K562 (cell line): ENCODE data around the gene ZNF451. TPM values are rescaled to one million over a fixed set of nuclear protein-coding genes. Genes with fewer than 3 reads are reported as not detected.
A peak's percentile ranks its signal among the peaks of the same experiment; 100 is the strongest.

ENCODE experiments used
- ATAC-seq: fragments of 200-7000 bp; cut with Tn5 transposase; 3 replicates; pipeline ENCODE4 v1.9.1; 2020; ENCODE audit warnings: moderate library complexity
- BruUV-seq: library from RNA; stranded (reverse); fragments of 400-500 nt; replicated peaks from 2 replicates; lab custom pipeline; 2021; lab: Mats Ljungman, UMichigan
- CTCF ChIA-PET: fragments of 300-600 bp; formaldehyde crosslinking; extraction: SDS; loops from one replicate; lab custom pipeline; 2021; ENCODE audit warnings: low intra/inter-chr PET ratio; lab: Yijun Ruan, JAX
- POLR2A ChIA-PET: fragments of 300-600, 350-650 bp; sonication (Branson Sonifier 250); formaldehyde crosslinking; extraction: SDS; loops from one replicate; lab custom pipeline; 2021; ENCODE audit warnings: antibody characterized with exemption, inconsistent platforms; lab: Yijun Ruan, JAX
- DNase-seq, 4 experiments: peaks; one replicate each; pipeline versions ENCODE4 v3.0.0 to v3.0.0-alpha.2; 2011 to 2018; ENCODE audit warnings: low spot score in 3 of 4, mixed read lengths in 3 of 4; ENCODE audit errors: extremely low read depth in 1 of 4
- FAIRE-seq: peaks from 2 replicates; lab custom pipeline; 2011; peaks lifted over from hg19 to GRCh38; lab: Jason Lieb, UNC
- H2AFZ ChIP-seq: 2 replicates; pipeline ENCODE4 v1.6.0; 2011; ENCODE audit warnings: low read depth, low read length, control low read depth, inconsistent platforms
- H3K27ac ChIP-seq: fragments of 200-600 bp; 3 replicates; pipeline ENCODE4 v1.8.0; 2011; ENCODE audit warnings: low read depth, mild to moderate bottlenecking, control low read depth, inconsistent platforms, low read length, moderate library complexity, mixed read lengths; ENCODE audit errors: extremely low read depth
- H3K27me3 ChIP-seq, 2 experiments: fragments of 300-600 bp in 1 of 2; 2 replicates in 1 of 2; 3 replicates in 1 of 2; pipeline versions ENCODE4 v1.6.0 to v1.8.0; 2011; ENCODE audit warnings: inconsistent platforms in 2 of 2, low read length in 2 of 2, mild to moderate bottlenecking in 1 of 2, mixed read lengths in 1 of 2, moderate library complexity in 1 of 2; ENCODE audit not compliant: control insufficient read depth in 2 of 2, insufficient read depth in 2 of 2
- H3K36me3 ChIP-seq: fragments of 300-600 bp; 3 replicates; pipeline ENCODE4 v1.8.0; 2011; ENCODE audit warnings: mild to moderate bottlenecking, low read length, inconsistent platforms; ENCODE audit not compliant: control insufficient read depth, insufficient read depth
- H3K4me1 ChIP-seq, 2 experiments: fragments of 200-600 bp in 1 of 2; replicated peaks in 1 of 2; 2 replicates in 1 of 2; 3 replicates in 1 of 2; pipeline versions ENCODE4 v1.5.1 to v1.8.0; 2011; ENCODE audit warnings: inconsistent platforms in 2 of 2, low read length in 2 of 2, mild to moderate bottlenecking in 1 of 2, mixed read lengths in 1 of 2, moderate library complexity in 1 of 2; ENCODE audit not compliant: control insufficient read depth in 2 of 2, insufficient read depth in 2 of 2
- H3K4me2 ChIP-seq: 2 replicates; pipeline ENCODE4 v1.6.1; 2011; ENCODE audit warnings: low read length, control low read depth, inconsistent platforms, mixed read lengths; ENCODE audit not compliant: insufficient read depth
- H3K4me3 ChIP-seq: fragments of 200-600 bp; sonication (generic), shearing (Covaris generic); 2 replicates; pipeline ENCODE4 v1.5.1; 2016; ENCODE audit warnings: control low read depth, inconsistent platforms
- H3K79me2 ChIP-seq: fragments of 200-600 bp; 3 replicates; pipeline ENCODE4 v1.8.0; 2011; ENCODE audit warnings: low read length, inconsistent platforms; ENCODE audit not compliant: control insufficient read depth, insufficient read depth
- H3K9ac ChIP-seq, 2 experiments: 2 replicates each; pipeline versions ENCODE4 v1.6.0 to v1.6.1; 2011; ENCODE audit warnings: low read depth in 2 of 2, low read length in 2 of 2, control low read depth in 1 of 2, inconsistent platforms in 1 of 2, mild to moderate bottlenecking in 1 of 2, mixed read lengths in 1 of 2; ENCODE audit not compliant: insufficient read depth in 1 of 2
- H3K9me1 ChIP-seq: one replicate; pipeline ENCODE4 v1.6.0; 2011; ENCODE audit warnings: inconsistent platforms, mild to moderate bottlenecking, low read length, moderate library complexity; ENCODE audit not compliant: control insufficient read depth, insufficient read depth
- H3K9me3 ChIP-seq: replicated peaks from 2 replicates; pipeline ENCODE4 v1.5.1; 2011; ENCODE audit warnings: low read depth, low read length, inconsistent platforms; ENCODE audit not compliant: control insufficient read depth, insufficient read depth
- H4K20me1 ChIP-seq: replicated peaks from 2 replicates; pipeline ENCODE4 v1.6.1; 2011; ENCODE audit warnings: low read length, inconsistent platforms, mixed read lengths; ENCODE audit not compliant: control insufficient read depth, insufficient read depth
- CEBPG ChIP-seq, 3 experiments: fragments of 200-800 bp in 1 of 3; sonication (Bioruptor generic) in 1 of 3; sonication (generic) in 1 of 3; formaldehyde crosslinking in 1 of 3; IDR thresholded peaks in 2 of 3; conservative IDR thresholded peaks in 1 of 3; 2 replicates each; pipeline versions ENCODE4 v1.6.1 to v1.8.0; 2016 to 2022; ENCODE audit warnings: missing compliant biosample characterization in 2 of 3, missing genetic modification characterization in 2 of 3, mild to moderate bottlenecking in 1 of 3, missing genetic modification reagents in 1 of 3
- MTF1 ChIP-seq: fragments of 250-450 bp; sonication (Bioruptor Pico); IDR thresholded peaks from 2 replicates; pipeline ENCODE4 v1.9.0; 2021; ENCODE audit warnings: moderate library complexity, mild to moderate bottlenecking, inconsistent platforms, borderline replicate concordance
- RBM25 ChIP-seq: fragments of 200-400 bp; formaldehyde crosslinking; IDR thresholded peaks from 2 replicates; pipeline ENCODE4 v1.6.1; 2018; ENCODE audit warnings: low read length, low read depth, moderate library complexity; ENCODE audit not compliant: severe bottlenecking
- RCOR1 ChIP-seq, 2 experiments: IDR thresholded peaks; 2 replicates each; pipeline ENCODE4 v1.6.1; 2012; ENCODE audit warnings: low read depth in 2 of 2, low read length in 2 of 2, borderline replicate concordance in 1 of 2, improper control_type of control experiment in 1 of 2
- ZNF324 ChIP-seq: fragments of 250-450 bp; sonication (Bioruptor Pico); IDR thresholded peaks from 2 replicates; pipeline ENCODE4 v1.4.0; 2020; ENCODE audit warnings: mild to moderate bottlenecking
- WGBS: fragments of 100-300 bp; shearing (Covaris generic); methylation state at CpG from one replicate; pipeline ENCODE4 v1.1.6; 2016; ENCODE audit warnings: low coverage, mixed read lengths; ENCODE audit not compliant: insufficient coverage; ENCODE audit errors: missing lambda C conversion rate; 5-methylcytosine and 5-hydroxymethylcytosine counted together
- in situ Hi-C: fragments of 300-500 bp; cut with MboI; formaldehyde crosslinking; loops from 4 replicates; pipeline ENCODE4 v1.15.0; 2018; ENCODE audit warnings: inconsistent platforms, mixed read lengths
- intact Hi-C: fragments of 100-400 bp; cut with micrococcal nuclease; formaldehyde crosslinking; loops from 2 replicates; pipeline ENCODE4 v1.14.2; 2022
- polyA plus RNA-seq, 8 experiments: library from polyadenylated mRNA; depleted of rRNA in 4 of 8; stranded (reverse) in 5 of 8; unstranded in 3 of 8; fragments of >200 nt; fragmentation: Nextera tagmentation in 2 of 8; fragmentation: Illumina TruSeq in 1 of 8; extraction: Ambion mirVana in 2 of 8; extraction: Trizol in 1 of 8; gene quantifications; 2 replicates each; pipeline versions ENCODE4 v1.2.1 to v1.2.3, GENCODE V29; 2011 to 2014; ENCODE audit warnings: inconsistent platforms in 1 of 8, missing spikeins in 1 of 8
- total RNA-seq, 7 experiments: library from RNA; depleted of rRNA in 6 of 7; stranded (reverse); fragments of >200 nt in 6 of 7; fragmentation: Illumina TruSeq in 2 of 7; extraction: Trizol in 2 of 7; gene quantifications; 2 replicates each; pipeline versions ENCODE4 v1.2.1 to v1.2.3, GENCODE V29; 2011 to 2021; ENCODE audit warnings: low replicate concordance in 1 of 7
- TF ChIP-seq, protein P1 (sequence below): sonication (generic); formaldehyde crosslinking; IDR thresholded peaks from 2 replicates; pipeline ENCODE4 v1.8.0; 2022; ENCODE audit warnings: missing genetic modification reagents, mild to moderate bottlenecking, moderate library complexity, borderline replicate concordance
- TF ChIP-seq, protein P2 (sequence below): fragments of 450-650 bp; IDR thresholded peaks from 2 replicates; pipeline ENCODE4 v1.6.1; 2017; ENCODE audit warnings: mild to moderate bottlenecking, moderate library complexity

The ZNF451 gene
- total and polyA plus RNA-seq, 9 of the 15 experiments (the other 6 are each of a cell fraction or from before 2014, with no cell fraction given), result 16.1 to 74.3 (median 38.3) TPM

DNA sequence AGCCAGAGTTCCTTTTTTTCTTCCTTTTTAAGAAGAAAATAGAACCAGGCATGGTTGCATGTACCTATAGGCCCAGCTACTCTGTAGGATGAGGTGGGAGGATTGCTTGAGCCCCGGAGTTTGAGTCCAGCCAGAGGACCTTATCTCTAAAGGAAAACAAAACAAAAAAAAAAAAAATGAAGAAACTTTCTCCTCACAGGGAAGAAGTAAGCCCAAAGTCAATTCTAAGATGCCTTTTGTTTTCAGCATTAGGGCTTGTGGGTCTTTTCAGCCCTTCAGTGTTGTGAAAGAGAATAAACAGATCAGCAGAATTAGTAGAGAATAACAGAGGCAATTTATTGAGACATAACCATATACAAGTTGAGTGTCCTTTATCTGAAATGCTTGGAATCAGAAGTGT is 26.8 kb downstream of the ZNF451 start (continued):
- no peak for TF ChIP-seq RCOR1 (IDR thresholded peaks at IDR 0.05; ENCODE audit: borderline replicate concordance in 1 of 2, low read depth in 2 of 2, low read length in 2 of 2)
- TF ChIP-seq MTF1 (CRISPR knock-in tag), result no peak
- TF ChIP-seq, protein P1, sequence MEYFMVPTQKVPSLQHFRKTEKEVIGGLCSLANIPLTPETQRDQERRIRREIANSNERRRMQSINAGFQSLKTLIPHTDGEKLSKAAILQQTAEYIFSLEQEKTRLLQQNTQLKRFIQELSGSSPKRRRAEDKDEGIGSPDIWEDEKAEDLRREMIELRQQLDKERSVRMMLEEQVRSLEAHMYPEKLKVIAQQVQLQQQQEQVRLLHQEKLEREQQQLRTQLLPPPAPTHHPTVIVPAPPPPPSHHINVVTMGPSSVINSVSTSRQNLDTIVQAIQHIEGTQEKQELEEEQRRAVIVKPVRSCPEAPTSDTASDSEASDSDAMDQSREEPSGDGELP (CRISPR knock-in tag), result no peak
- TF ChIP-seq RBM25, result no peak

DNA sequence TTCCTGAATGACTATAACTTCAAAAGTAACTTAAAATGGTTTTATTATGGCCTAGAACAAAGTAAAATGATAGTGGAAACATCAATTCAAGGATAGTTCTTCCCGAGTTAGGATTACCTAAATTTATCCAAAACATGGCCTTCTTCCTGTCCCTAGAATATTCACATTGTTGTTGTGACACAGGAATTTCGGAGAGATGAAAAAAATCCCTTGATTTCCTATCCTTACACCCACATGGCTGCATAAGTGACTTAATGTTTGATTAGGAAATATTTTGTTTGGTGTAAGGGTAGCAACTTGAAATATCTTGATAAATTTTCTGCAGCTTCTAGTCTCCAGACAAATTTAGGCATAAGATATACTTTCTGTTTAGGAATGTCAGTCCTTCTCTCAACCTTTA is 27.8 kb downstream of the ZNF451 start:
- CTCF ChIA-PET, result no interaction called here
- Histone ChIP-seq H3K4me1 (peaks cover 0 to 8% of the 10 kb centered on the region in 2 experiments; a peak in 1 of 5 replicates), H3K27ac (no peak overlapping the region), H4K20me1 (no peaks in the 10 kb centered on the region), H3K79me2 (peaks cover 91% of the 10 kb centered on the region), H3K9ac (no peak overlapping the region), H3K9me3 (no peaks in the 10 kb centered on the region), H3K36me3 (peaks cover 21% of the 10 kb centered on the region)
- 68% methylated on average over 2 of the region's 2 CpGs for WGBS
- no TSS peak for BruUV-seq
- no peak for DNase-seq
- ATAC-seq, result no peak
- TF ChIP-seq CEBPG (CRISPR knock-in tag; IDR thresholded peaks at IDR 0.05) (no peak), CEBPG (tag; conservative IDR thresholded peaks at IDR 0.05 in 1 of 2, IDR thresholded peaks at IDR 0.05 in 1 of 2) (0 out of 4 replicates have a peak, but pooled peaks of 1 of the 2 experiments have one; percentile 11), ZNF324 (CRISPR knock-in tag) (peak; percentile 46; the same call in 1 of the 2 replicates)
- TF ChIP-seq, protein P2, sequence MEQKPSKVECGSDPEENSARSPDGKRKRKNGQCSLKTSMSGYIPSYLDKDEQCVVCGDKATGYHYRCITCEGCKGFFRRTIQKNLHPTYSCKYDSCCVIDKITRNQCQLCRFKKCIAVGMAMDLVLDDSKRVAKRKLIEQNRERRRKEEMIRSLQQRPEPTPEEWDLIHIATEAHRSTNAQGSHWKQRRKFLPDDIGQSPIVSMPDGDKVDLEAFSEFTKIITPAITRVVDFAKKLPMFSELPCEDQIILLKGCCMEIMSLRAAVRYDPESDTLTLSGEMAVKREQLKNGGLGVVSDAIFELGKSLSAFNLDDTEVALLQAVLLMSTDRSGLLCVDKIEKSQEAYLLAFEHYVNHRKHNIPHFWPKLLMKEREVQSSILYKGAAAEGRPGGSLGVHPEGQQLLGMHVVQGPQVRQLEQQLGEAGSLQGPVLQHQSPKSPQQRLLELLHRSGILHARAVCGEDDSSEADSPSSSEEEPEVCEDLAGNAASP, result no peak
- TF ChIP-seq, all 486 proteins: peak for 2
- Histone ChIP-seq H2AFZ (no peak overlapping the region), H3K27me3 (no peaks in the 10 kb centered on the region), H3K9me1 (no peaks in the 10 kb centered on the region), H3K4me3 (no peak overlapping the region), H3K4me2 (no peak overlapping the region)
- POLR2A ChIA-PET, result no interaction called here
- no peak for FAIRE-seq
- in situ Hi-C loops, result no loop called here
- intact Hi-C loops, result no loop called here
